Fibroblast of the conjunctiva (primary cell): ENCODE results near the gene HSDL2.
A peak's percentile ranks its signal among the peaks of the same experiment; 100 is the strongest.
"Not testable (repeated sequence)": the region's sequence is repeated elsewhere in the genome, so short reads cannot be mapped to it uniquely, and the experiment has no call there.

ENCODE experiments used
- DNase-seq: peaks from one replicate; pipeline ENCODE4 v3.0.0-alpha.2; 2010; ENCODE audit warnings: low read depth

HSDL2 gene

GRCh38 chr9:112366591-112366990 lies 13.3 kb upstream of the HSDL2 start:
- no peak for DNase-seq

- DNase-seq: no peak
These were observed 12.4 kb upstream of the HSDL2 start for GRCh38 chr9:112367465-112367864.

DNA sequence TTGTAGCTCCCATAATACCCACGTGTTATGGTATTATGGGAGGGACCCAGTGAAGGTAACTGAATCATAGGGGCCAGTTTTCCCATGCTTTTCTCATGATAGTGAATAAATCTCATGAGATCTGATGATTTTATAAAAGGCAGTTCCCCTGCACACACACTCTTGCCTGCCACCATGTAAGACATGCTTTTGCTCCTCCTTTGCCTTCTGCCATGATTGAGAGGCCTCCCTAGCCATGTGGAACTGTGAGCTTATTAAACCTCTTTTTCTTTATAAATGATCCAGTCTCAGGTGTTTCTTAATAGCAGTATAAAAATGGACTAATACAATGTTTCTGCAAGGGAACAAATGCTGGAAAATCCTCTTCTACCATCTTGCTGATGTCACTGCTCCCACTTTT lies 10.1 kb upstream of the HSDL2 start:
- no peak for DNase-seq

DNA sequence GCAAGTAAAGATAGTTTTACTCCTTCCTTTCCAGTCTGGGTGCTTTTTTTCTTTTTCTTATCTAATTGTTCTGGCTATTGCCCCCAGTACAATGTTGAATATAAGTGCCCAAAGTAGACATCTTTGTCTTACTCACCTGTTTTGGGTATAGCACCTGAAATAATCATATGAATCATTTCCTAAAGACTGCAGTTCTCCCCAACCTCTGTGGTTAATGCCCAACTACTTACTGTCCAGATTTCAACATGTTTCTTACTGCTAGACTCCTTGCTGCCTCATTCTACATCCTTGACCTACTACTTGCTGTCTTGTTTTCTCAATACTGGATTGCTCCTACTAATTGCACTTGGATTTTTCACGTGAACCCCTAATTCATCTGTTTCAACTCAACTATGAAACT lies 8.8 kb upstream of the HSDL2 start:
- no peak for DNase-seq

- DNase-seq: not testable (repeated sequence)
These were observed 6.2 kb upstream of the HSDL2 start for GRCh38 chr9:112373666-112374065.

- not testable (repeated sequence) for DNase-seq
These were observed 5.7 kb upstream of the HSDL2 start for GRCh38 chr9:112374232-112374631.

DNA sequence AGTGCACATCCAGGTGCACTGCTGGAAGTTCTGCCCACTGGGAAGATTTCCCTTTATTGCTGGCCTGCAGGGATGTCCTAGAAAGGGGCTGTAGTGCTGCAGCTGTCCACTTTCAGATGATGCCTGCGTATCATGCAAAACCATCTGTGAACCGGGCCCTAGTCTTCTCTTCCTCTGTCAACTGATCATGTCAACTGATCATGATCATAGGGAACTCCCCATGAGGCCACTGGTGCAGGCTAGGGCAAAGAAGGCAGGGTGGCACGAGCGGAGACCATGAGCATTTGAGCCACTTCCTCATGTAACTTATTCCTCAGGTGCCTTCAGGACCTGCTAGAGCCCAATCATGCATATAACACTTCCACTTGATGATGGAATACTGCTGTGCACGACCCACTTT lies 4.5 kb upstream of the HSDL2 start:
- DNase-seq: no peak

GRCh38 chr9:112377087-112377486 lies 2.8 kb upstream of the HSDL2 start:
- no peak for DNase-seq

GRCh38 chr9:112377684-112378327 lies 2.1 kb upstream of the HSDL2 start:
- DNase-seq: no peak

GRCh38 chr9:112378328-112379176 lies 1.4 kb upstream of the HSDL2 start:
- no peak for DNase-seq

DNA sequence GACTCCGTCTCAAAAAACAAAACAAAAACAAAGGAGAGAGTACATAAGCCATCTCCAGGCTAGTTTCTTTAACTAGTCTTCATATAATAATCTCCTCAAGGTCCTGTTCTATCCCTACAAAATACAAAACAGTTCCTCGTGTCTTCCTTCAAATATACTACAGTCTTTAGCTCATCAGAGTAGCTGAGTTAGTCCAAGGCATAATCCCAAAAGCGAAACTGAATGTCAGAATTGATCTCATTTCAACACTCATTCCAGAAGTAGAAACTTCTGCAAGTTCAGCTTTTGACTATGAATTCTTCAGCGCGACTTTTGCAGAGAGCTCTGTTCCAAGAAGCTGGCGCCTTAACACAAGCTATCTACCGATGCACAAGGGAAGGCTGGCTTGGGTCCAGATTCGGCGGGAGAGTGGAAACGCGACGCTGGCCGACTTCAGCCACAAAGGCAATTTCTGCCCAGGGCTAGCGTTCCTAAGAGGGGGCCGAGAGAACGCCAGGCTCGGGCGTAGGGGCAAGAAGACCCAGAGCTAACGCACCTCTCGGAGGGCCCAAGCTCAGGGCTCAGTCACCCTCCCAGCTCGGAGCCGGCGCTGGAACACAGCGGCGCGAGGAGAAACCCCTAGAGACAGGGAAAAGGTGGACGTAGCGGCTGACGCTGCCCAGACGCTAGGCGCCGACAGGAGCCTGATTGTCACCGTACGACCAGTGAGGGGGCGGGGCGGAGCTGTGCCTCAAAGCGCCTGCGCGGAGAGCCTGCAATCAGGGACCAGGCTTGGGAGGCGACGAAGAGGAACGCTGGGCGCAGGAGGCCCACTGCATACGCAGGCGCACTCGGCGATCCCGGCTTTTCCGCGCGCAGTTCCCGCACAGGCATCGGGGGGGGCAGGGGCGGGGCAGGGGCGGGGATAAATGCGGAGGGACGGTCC lies 469 bp upstream of the HSDL2 start:
- DNase-seq: peak; percentile 97

- no peak for DNase-seq
These were observed 915 bp downstream of the HSDL2 start for GRCh38 chr9:112380825-112381221.

DNA sequence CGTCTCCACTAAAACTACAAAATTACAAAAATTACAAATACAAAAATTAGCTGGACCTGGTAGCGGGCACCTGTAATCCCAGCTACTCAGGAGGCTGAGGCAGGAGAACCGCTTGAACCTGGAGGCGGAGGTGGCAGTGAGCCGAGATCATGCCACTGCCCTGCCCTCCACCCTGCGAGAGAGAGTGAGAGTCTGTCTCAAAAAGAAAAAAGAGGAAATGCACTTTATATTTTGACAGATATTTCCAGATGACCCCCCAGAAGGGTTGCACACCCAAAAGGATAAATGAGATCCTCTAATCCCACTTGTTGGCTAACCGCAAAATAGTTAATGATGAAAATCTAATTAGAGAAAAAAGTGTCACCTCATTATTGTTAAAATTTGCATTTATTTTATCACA lies 2.2 kb downstream of the HSDL2 start:
- DNase-seq: no peak

DNA sequence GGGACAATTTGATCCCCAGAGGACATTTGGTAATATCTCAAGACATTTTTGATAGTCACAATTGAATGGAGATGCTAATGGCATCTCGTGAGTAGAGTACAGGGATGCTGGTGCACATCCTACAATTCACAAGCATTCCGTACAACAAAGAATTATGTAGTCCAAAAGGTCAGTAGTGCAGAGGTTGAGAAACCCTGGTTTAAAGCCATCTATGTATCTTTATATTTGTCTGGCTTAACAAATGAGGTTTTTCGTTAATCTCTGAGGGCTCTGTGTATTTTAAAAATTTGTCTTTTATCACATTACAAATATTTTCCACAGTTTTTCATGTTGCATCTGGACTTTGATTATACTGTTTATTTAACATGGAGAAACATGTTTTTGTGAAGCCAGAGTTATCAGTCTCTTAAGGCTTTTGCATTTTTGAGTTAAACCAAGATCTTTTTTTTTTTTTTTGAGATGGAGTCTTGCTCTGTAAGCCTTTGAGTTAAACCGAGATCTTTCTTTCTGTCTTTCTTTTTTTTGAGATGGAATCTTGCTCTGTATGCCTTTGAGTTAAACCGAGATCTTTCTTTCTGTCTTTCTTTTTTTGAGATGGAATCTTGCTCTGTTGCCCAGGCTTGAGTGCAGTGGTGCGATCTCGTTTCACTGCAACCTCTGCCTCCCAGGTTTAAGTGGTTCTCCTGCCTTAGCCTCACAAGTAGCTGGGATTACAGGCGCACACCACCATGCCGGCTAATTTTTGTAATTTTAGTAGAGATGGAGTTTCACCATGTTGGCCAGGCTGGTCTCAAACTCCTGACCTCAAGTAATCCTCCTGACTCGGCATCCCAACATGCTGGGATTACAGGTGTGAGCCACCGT lies 2.8 kb downstream of the HSDL2 start:
- DNase-seq: no peak

DNA sequence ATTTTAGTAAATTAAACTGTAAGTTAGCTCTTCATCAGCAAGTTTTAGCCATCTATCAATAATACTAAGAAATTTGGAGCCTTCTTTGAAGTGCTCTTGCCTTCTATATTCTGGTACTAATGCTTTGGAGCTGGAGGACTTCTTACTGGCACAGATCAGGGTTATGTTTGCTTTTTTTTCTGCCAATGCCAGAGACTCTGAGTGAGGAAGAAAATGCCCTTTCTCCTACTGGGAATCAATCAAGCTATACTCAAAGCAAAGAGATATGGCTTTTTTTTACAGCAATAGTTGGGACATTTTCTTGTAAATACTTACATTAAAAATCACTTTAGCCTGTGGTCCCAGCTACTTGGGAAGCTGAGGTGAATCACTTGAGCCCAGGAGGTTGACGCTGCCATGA lies 4.3 kb downstream of the HSDL2 start:
- DNase-seq: no peak

DNA sequence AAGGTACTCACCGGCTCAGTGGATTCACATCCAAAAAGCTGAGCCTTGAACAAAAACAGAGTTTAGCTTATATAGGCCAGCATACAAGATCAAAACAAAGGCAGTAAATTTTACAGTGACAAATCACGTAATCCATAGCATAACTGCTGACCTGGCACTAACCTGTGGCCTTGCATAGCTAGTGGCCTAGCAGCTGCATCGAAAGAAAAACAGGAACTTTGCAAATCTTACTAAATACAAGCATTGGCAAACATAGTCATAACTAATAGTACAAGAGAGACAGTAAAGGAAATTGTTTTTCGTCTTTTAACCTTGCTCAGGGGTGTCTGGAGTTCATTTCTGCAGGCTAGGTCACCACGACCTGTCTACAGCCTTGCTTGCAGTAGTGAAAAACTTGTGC lies 4.8 kb downstream of the HSDL2 start:
- no peak for DNase-seq

- DNase-seq: no peak
These were observed 7.2 kb downstream of the HSDL2 start for GRCh38 chr9:112387115-112387514.

DNA sequence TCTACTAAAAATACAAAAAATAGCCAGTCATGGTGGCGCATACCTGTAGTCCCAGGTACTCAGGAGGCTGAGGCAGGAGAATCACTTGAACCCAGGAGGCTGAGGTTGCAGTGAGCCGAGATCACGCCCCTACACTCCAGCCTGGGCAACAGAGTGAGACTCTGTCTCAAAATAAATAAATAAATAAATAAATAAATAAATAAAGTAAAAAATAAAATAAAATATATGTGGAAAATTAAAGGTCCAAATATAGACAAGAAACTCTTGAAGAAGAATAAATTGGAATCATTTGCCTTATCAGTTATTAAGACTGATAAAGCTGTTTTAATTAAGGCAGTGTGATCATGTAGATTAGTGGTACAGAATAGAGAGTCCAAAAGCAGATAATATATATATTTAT lies 10.0 kb downstream of the HSDL2 start:
- not testable (repeated sequence) for DNase-seq

DNA sequence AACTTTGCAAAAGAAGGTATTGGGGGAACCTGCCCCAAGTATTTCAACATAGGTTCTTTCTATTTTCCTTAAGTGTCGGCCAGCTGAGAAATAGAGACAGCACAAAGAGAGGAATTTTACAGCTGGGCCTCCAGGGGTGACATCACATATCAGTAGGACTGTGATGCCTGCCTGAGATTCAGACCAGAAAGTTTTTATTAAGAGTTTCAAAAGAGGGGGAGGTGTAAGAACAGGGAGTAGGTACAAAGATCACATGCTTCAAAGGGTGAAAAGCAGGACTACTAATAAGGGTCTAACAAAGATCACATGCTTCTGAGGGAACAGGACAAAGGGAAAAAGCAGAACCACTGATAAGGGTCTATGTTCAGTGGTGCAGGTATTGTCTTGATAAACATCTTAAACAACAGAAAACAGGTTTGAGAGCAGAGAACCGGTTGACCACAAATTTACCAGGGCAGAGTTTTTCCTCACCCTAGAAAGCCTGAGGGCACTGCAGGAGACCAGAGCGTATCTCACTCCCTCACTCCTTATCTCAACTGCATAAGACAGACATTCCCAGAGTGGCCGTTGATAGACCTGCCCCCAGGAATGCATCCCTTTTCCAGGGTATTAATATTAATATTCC lies 12.1 kb downstream of the HSDL2 start:
- not testable (repeated sequence) for DNase-seq

- not testable (repeated sequence) for DNase-seq
These were observed 13.2 kb downstream of the HSDL2 start for GRCh38 chr9:112393146-112393545.

GRCh38 chr9:112396416-112396815 lies 16.5 kb downstream of the HSDL2 start:
- no peak for DNase-seq
